K562 (cell line): Measurements from ENCODE around the gene RBBP5. TPM values are rescaled to one million over a fixed set of nuclear protein-coding genes. Genes with fewer than 3 reads are reported as not detected.

ENCODE experiments used
- ATAC-seq: fragments of 200-7000 bp; cut with Tn5 transposase; 3 replicates; pipeline ENCODE4 v1.9.1; 2020; ENCODE audit warnings: moderate library complexity
- BruUV-seq: library from RNA; stranded (reverse); fragments of 400-500 nt; replicated peaks from 2 replicates; lab custom pipeline; 2021; lab: Mats Ljungman, UMichigan
- CTCF ChIA-PET: fragments of 300-600 bp; formaldehyde crosslinking; extraction: SDS; loops from one replicate; lab custom pipeline; 2021; ENCODE audit warnings: low intra/inter-chr PET ratio; lab: Yijun Ruan, JAX
- POLR2A ChIA-PET: fragments of 300-600, 350-650 bp; sonication (Branson Sonifier 250); formaldehyde crosslinking; extraction: SDS; loops from one replicate; lab custom pipeline; 2021; ENCODE audit warnings: antibody characterized with exemption, inconsistent platforms; lab: Yijun Ruan, JAX
- DNase-seq, 4 experiments: peaks; one replicate each; pipeline versions ENCODE4 v3.0.0 to v3.0.0-alpha.2; 2011 to 2018; ENCODE audit warnings: low spot score in 3 of 4, mixed read lengths in 3 of 4; ENCODE audit errors: extremely low read depth in 1 of 4
- FAIRE-seq: peaks from 2 replicates; lab custom pipeline; 2011; peaks lifted over from hg19 to GRCh38; lab: Jason Lieb, UNC
- H2AFZ ChIP-seq: 2 replicates; pipeline ENCODE4 v1.6.0; 2011; ENCODE audit warnings: low read depth, low read length, control low read depth, inconsistent platforms
- H3K27ac ChIP-seq: fragments of 200-600 bp; 3 replicates; pipeline ENCODE4 v1.8.0; 2011; ENCODE audit warnings: low read depth, mild to moderate bottlenecking, control low read depth, inconsistent platforms, low read length, moderate library complexity, mixed read lengths; ENCODE audit errors: extremely low read depth
- H3K27me3 ChIP-seq, 2 experiments: fragments of 300-600 bp in 1 of 2; 2 replicates in 1 of 2; 3 replicates in 1 of 2; pipeline versions ENCODE4 v1.6.0 to v1.8.0; 2011; ENCODE audit warnings: inconsistent platforms in 2 of 2, low read length in 2 of 2, mild to moderate bottlenecking in 1 of 2, mixed read lengths in 1 of 2, moderate library complexity in 1 of 2; ENCODE audit not compliant: control insufficient read depth in 2 of 2, insufficient read depth in 2 of 2
- H3K36me3 ChIP-seq: fragments of 300-600 bp; 3 replicates; pipeline ENCODE4 v1.8.0; 2011; ENCODE audit warnings: mild to moderate bottlenecking, low read length, inconsistent platforms; ENCODE audit not compliant: control insufficient read depth, insufficient read depth
- H3K4me1 ChIP-seq, 2 experiments: fragments of 200-600 bp in 1 of 2; replicated peaks in 1 of 2; 2 replicates in 1 of 2; 3 replicates in 1 of 2; pipeline versions ENCODE4 v1.5.1 to v1.8.0; 2011; ENCODE audit warnings: inconsistent platforms in 2 of 2, low read length in 2 of 2, mild to moderate bottlenecking in 1 of 2, mixed read lengths in 1 of 2, moderate library complexity in 1 of 2; ENCODE audit not compliant: control insufficient read depth in 2 of 2, insufficient read depth in 2 of 2
- H3K4me2 ChIP-seq: 2 replicates; pipeline ENCODE4 v1.6.1; 2011; ENCODE audit warnings: low read length, control low read depth, inconsistent platforms, mixed read lengths; ENCODE audit not compliant: insufficient read depth
- H3K4me3 ChIP-seq: fragments of 200-600 bp; sonication (generic), shearing (Covaris generic); 2 replicates; pipeline ENCODE4 v1.5.1; 2016; ENCODE audit warnings: control low read depth, inconsistent platforms
- H3K79me2 ChIP-seq: fragments of 200-600 bp; 3 replicates; pipeline ENCODE4 v1.8.0; 2011; ENCODE audit warnings: low read length, inconsistent platforms; ENCODE audit not compliant: control insufficient read depth, insufficient read depth
- H3K9ac ChIP-seq, 2 experiments: 2 replicates each; pipeline versions ENCODE4 v1.6.0 to v1.6.1; 2011; ENCODE audit warnings: low read depth in 2 of 2, low read length in 2 of 2, control low read depth in 1 of 2, inconsistent platforms in 1 of 2, mild to moderate bottlenecking in 1 of 2, mixed read lengths in 1 of 2; ENCODE audit not compliant: insufficient read depth in 1 of 2
- H3K9me1 ChIP-seq: one replicate; pipeline ENCODE4 v1.6.0; 2011; ENCODE audit warnings: inconsistent platforms, mild to moderate bottlenecking, low read length, moderate library complexity; ENCODE audit not compliant: control insufficient read depth, insufficient read depth
- H3K9me3 ChIP-seq: replicated peaks from 2 replicates; pipeline ENCODE4 v1.5.1; 2011; ENCODE audit warnings: low read depth, low read length, inconsistent platforms; ENCODE audit not compliant: control insufficient read depth, insufficient read depth
- H4K20me1 ChIP-seq: replicated peaks from 2 replicates; pipeline ENCODE4 v1.6.1; 2011; ENCODE audit warnings: low read length, inconsistent platforms, mixed read lengths; ENCODE audit not compliant: control insufficient read depth, insufficient read depth
- C11orf30 ChIP-seq: fragments of 450-650 bp; IDR thresholded peaks from 2 replicates; pipeline ENCODE4 v1.6.1; 2016; ENCODE audit warnings: low read depth, mild to moderate bottlenecking
- MAFG ChIP-seq: fragments of 450-650 bp; conservative IDR thresholded peaks from 2 replicates; pipeline ENCODE4 v1.6.1; 2016; ENCODE audit warnings: missing genetic modification characterization, missing compliant biosample characterization
- MAFK ChIP-seq: IDR thresholded peaks from 2 replicates; pipeline ENCODE4 v1.6.1; 2011; ENCODE audit warnings: low read length, improper control_type of control experiment
- RBM15 ChIP-seq: fragments of 200-400 bp; formaldehyde crosslinking; IDR thresholded peaks from 2 replicates; pipeline ENCODE4 v1.6.1; 2018; ENCODE audit warnings: mild to moderate bottlenecking, low read length, moderate library complexity; ENCODE audit not compliant: insufficient read depth
- TEAD2 ChIP-seq: fragments of 450-650 bp; IDR thresholded peaks from 2 replicates; pipeline ENCODE4 v1.6.1; 2016; ENCODE audit warnings: missing genetic modification characterization, control low read depth, missing compliant biosample characterization
- ZC3H8 ChIP-seq: fragments of 450-650 bp; IDR thresholded peaks from 2 replicates; pipeline ENCODE4 v1.6.1; 2017
- ZFPM2 ChIP-seq: fragments of 250-450 bp; sonication (Bioruptor Pico); IDR thresholded peaks from 2 replicates; pipeline ENCODE4 v1.5.1; 2022; ENCODE audit warnings: mild to moderate bottlenecking
- ZNF316 ChIP-seq: fragments of 450-650 bp; IDR thresholded peaks from 2 replicates; pipeline ENCODE4 v1.6.1; 2016
- WGBS: fragments of 100-300 bp; shearing (Covaris generic); methylation state at CpG from one replicate; pipeline ENCODE4 v1.1.6; 2016; ENCODE audit warnings: low coverage, mixed read lengths; ENCODE audit not compliant: insufficient coverage; ENCODE audit errors: missing lambda C conversion rate; 5-methylcytosine and 5-hydroxymethylcytosine counted together
- in situ Hi-C: fragments of 300-500 bp; cut with MboI; formaldehyde crosslinking; loops from 4 replicates; pipeline ENCODE4 v1.15.0; 2018; ENCODE audit warnings: inconsistent platforms, mixed read lengths
- intact Hi-C: fragments of 100-400 bp; cut with micrococcal nuclease; formaldehyde crosslinking; loops from 2 replicates; pipeline ENCODE4 v1.14.2; 2022
- polyA plus RNA-seq, 8 experiments: library from polyadenylated mRNA; depleted of rRNA in 4 of 8; stranded (reverse) in 5 of 8; unstranded in 3 of 8; fragments of >200 nt; fragmentation: Nextera tagmentation in 2 of 8; fragmentation: Illumina TruSeq in 1 of 8; extraction: Ambion mirVana in 2 of 8; extraction: Trizol in 1 of 8; gene quantifications; 2 replicates each; pipeline versions ENCODE4 v1.2.1 to v1.2.3, GENCODE V29; 2011 to 2014; ENCODE audit warnings: inconsistent platforms in 1 of 8, missing spikeins in 1 of 8
- total RNA-seq, 7 experiments: library from RNA; depleted of rRNA in 6 of 7; stranded (reverse); fragments of >200 nt in 6 of 7; fragmentation: Illumina TruSeq in 2 of 7; extraction: Trizol in 2 of 7; gene quantifications; 2 replicates each; pipeline versions ENCODE4 v1.2.1 to v1.2.3, GENCODE V29; 2011 to 2021; ENCODE audit warnings: low replicate concordance in 1 of 7

The RBBP5 gene
- total and polyA plus RNA-seq, 9 of the 15 experiments (the other 6 are each of a cell fraction or from before 2014, with no cell fraction given), result 17.2 to 37.4 (median 28.4) TPM

- TF ChIP-seq TEAD2 (tag) (peak; percentile 61; the same call in 1 of the 2 replicates), ZFPM2 (no peak)
- TF ChIP-seq, all 486 proteins: peak for 1
- Histone ChIP-seq H3K27me3 (no peaks in the 10 kb centered on the region), H2AFZ (no peak overlapping the region), H4K20me1 (no peaks in the 10 kb centered on the region), H3K9ac (no peak overlapping the region), H3K4me1 (peaks cover 3 to 10% of the 10 kb centered on the region in 2 experiments; a peak in 3 of 5 replicates), H3K9me3 (no peaks in the 10 kb centered on the region), H3K9me1 (no peaks in the 10 kb centered on the region), H3K79me2 (no peaks in the 10 kb centered on the region), H3K4me3 (no peak overlapping the region), H3K36me3 (peaks cover 14% of the 10 kb centered on the region; the same call in 2 of the 3 replicates), H3K4me2 (no peak overlapping the region), H3K27ac (no peak overlapping the region)
- DNase-seq (no peak), ATAC-seq (no peak), FAIRE-seq (no peak)
- intact Hi-C loops, result loop anchor here (5.0 kb wide), 3 partner anchors 53 to 157 kb away; no protein-coding TSS in a partner anchor
- WGBS, result 7% methylated on average over 1 of the region's 1 CpG
- in situ Hi-C loops, result no loop called here
- CTCF ChIA-PET, result no interaction called here
- BruUV-seq, result no TSS peak
- POLR2A ChIA-PET, result interaction anchor here (0.5 to 2.5 kb wide), 7 partner anchors 10 to 150 kb away, joined by 3 to 18 read pairs (median 3); partner anchors contain the start of gene RBBP5
These were observed 23.0 kb upstream of the RBBP5 start for GRCh38 chr1:205144751-205145150.

- ChIA-PET POLR2A (interaction anchor here (0.6 to 2.5 kb wide), 10 partner anchors 10 to 251 kb away, joined by 3 to 18 read pairs (median 4); partner anchors contain the start of gene RBBP5), CTCF (no interaction called here)
- H3K9ac ChIP-seq, result no peak overlapping the region
- FAIRE-seq (no peak), ATAC-seq (no peak), DNase-seq (no peak)
- H3K79me2 ChIP-seq, result no peaks in the 10 kb centered on the region
- BruUV-seq, result TSS peak; percentile 18
- H3K9me1 ChIP-seq, result no peaks in the 10 kb centered on the region
- 47% methylated on average over 1 of the region's 1 CpG for WGBS
- peaks cover 14% of the 10 kb centered on the region; the same call in 2 of the 3 replicates for H3K36me3 ChIP-seq
- no peak overlapping the region for H2AFZ ChIP-seq
- intact Hi-C loops, result loop anchor here (5.0 kb wide), 3 partner anchors 53 to 157 kb away; no protein-coding TSS in a partner anchor
- H3K27me3 ChIP-seq, result no peaks in the 10 kb centered on the region
- H3K27ac ChIP-seq, result no peak overlapping the region
- in situ Hi-C loops, result no loop called here
- no peak overlapping the region for H3K4me3 ChIP-seq
- H3K4me2 ChIP-seq, result no peak overlapping the region
- H4K20me1 ChIP-seq, result no peaks in the 10 kb centered on the region
- H3K9me3 ChIP-seq, result no peaks in the 10 kb centered on the region
- peaks cover 3 to 10% of the 10 kb centered on the region in 2 experiments; a peak in 3 of 5 replicates for H3K4me1 ChIP-seq
- TF ChIP-seq RBM15 (no peak), C11orf30 (peak; percentile 67), MAFG (peak; percentile 47), ZNF316 (peak; percentile 82), MAFK (peak; percentile 6; the same call in 1 of the 2 replicates), ZC3H8 (no peak)
These were observed 22.4 kb upstream of the RBBP5 start for GRCh38 chr1:205144046-205144720.
